HG03520 (cell line): ENCODE results near the gene SCP2.

Source experiments
- ATAC-seq: cut with Tn5 transposase; IDR thresholded peaks from one replicate; pipeline ENCODE4 v1.9.1; 2021; ENCODE audit warnings: mild to moderate bottlenecking, moderate library complexity; ENCODE audit not compliant: unreplicated experiment

Gene SCP2

DNA sequence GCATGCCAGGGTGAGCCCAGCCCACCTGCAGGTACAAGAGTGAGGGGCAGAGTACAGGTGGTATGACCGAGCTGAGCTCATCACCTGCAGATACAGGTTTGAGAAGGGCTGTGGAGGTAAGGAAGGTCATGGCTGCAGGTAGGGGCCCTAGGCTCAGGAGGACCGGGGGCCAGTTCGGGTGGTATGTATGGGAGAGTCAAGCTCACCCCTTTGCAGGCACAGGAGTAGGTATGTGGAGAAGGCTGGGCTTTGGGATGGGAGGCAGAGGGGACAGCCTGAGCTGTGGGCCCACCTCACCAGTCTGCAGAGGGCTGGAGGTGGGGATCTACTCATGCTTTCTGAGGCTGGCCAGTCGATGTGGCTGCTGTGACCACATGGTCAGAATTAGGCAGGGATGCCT, 152.2 kb downstream of the SCP2 start:
- ATAC-seq, result no peak

DNA sequence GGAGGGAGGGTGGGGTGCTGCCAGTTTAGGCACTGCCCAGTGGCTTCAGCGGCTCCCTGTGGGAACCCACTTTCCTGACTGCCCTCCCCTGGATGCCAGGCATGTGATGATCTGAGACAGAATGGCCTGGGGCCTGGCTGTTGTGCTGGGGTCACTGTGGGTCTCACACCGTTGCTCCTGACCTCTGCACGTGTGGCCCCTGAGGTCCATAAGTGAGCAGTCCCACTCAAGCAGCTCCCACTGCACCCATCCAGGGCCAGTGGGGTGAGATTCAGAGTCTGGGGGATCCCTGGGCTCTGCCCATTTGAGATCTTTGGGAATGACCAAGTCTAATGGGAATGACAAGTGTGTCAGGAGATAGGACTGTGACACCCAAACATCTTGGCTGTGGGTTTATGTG, 153.0 kb downstream of the SCP2 start:
- ATAC-seq, result no peak

DNA sequence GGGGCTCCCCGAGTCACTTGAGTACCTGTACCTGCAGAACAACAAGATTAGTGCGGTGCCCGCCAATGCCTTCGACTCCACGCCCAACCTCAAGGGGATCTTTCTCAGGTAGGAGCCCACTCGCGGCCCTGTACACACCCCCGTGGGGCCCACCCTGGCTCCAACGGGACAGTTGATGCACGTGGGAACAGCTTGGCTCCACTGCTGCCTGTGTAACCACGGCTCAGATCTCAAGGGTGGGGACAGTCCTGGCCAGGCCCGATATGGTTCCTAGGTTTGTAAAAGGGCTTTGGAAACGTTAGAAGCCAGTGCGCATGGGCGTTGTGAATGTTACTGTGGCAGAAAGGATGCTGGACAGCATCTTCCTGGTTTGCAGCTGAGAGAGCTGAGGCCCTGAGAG, 153.7 kb downstream of the SCP2 start:
- ATAC-seq, result no peak

DNA sequence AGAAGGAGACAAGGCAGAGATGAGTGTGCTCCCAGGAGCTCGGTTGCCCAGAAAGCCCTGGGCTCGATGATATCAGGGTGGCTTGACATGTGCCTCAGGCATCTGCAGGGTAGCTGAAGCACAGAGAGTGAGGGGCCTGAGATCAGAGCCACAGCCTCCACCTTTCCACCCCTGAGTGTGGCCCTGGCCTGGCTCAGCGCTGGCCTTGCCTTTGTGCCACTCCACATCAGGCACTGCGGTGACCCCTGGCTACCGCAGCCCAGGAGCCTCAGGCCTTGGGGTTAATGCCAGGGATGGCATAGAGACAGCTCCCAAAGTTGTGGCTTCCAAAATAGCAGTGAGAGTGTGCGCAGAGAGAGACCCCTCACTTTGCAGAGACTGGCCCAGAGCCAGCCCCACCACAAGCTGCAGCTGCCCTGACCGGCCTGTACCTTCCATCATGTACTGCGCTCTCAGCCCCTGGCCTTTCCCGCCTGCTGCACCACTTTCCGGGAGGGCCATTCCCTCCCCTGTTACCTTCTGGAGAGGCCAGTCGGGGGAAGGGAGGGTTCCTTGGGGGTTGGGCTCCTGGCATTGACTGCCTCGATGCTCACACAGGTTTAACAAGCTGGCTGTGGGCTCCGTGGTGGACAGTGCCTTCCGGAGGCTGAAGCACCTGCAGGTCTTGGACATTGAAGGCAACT, 154.4 kb downstream of the SCP2 start:
- no peak for ATAC-seq

DNA sequence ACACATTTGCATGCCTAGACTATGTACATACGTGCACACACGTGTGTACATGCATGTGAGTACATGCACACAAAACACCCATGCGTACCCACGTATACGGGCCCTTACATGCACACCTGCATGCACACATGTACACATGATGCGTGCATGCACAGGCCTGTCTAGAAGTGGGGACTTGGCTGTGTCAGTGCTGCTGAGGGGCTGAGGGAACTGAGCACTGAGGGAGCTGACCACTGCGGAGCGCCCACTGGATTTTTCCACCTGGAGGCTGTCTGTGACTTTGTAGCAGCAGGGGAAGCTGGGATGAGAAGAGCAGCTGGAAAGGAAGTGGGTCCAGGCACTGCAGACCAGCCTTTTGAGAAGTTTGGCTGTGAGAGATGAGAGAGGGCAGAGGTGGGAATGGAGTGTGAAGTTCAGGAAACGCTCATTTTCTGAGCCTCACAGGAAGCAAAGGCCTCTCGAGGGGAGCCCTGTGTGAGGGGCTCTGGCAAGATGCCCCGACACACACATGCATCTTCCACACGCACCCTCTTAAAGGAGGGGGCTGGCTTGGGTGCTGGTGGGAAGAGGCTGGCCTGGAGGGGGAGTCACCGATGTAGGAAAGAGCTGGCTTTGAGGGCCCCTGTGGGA, 155.9 kb downstream of the SCP2 start:
- ATAC-seq, result no peak

DNA sequence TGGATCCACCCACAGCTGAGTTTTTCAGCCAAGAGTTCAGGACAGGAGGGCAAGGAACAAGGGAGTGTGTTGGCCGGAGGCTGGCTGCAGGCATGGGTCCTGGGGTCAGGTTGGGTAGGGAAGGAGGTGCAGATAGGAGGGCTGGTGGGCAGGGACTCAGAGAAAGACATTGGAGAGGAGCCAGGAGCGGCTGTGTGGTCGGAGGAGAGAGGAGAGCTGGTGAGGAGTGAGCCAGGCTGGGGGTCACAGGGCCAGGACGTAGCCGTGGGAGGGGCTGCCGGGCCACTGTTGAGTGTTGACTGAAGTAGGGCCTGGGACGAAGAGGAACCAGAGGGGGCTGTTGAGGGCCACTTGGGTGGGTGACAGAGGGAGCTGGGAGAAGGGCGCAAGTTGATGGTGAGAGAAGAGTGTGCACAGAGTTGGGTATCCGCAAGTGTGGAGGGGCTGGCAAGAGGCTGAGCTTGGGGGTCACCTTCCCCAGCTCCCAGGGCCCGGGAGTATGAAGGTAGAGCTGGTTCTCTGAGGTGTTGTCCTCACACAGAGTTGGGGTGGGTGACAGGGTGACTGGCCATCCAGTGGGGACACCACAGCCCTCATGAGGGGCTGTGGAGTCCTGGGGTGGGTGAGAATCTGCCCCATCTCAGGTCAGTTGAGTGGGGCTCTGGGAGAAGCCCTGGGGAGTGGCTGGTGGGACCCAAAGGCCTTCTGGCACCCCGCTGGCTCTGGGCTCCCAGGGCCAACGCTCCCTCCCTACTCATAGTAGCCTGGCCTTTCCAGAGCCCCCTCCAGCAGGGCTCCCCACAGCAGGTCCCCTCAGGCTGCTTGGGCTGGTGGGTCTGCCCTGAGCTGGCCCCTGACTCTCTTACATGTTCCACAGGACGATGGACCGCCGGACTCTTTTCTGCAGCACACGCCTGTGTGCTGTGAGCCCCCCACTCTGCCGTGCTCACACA, 156.8 kb downstream of the SCP2 start:
- no peak for ATAC-seq

DNA sequence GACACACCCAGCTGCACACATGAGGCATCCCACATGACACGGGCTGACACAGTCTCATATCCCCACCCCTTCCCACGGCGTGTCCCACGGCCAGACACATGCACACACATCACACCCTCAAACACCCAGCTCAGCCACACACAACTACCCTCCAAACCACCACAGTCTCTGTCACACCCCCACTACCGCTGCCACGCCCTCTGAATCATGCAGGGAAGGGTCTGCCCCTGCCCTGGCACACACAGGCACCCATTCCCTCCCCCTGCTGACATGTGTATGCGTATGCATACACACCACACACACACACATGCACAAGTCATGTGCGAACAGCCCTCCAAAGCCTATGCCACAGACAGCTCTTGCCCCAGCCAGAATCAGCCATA, 157.5 kb downstream of the SCP2 start:
- ATAC-seq, result no peak

DNA sequence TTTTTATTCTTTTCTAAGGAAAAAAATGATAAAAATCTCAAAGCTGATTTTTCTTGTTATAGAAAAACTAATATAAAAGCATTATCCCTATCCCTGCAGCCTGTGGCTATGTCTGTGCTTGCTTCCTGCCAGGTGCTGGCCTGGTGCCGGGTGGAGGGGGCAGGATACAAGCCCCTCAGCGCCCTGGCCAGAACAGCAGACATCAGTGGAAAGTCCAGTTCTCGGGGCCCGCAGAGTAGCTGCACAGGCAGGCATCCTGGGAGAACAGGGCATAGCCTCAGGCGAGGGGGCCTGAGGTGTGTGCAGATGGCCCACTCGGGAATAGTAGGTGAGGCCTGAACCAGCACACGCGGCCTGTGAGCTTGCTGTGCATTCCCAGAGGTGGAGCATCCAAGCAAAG, 158.3 kb downstream of the SCP2 start:
- ATAC-seq, result no peak

DNA sequence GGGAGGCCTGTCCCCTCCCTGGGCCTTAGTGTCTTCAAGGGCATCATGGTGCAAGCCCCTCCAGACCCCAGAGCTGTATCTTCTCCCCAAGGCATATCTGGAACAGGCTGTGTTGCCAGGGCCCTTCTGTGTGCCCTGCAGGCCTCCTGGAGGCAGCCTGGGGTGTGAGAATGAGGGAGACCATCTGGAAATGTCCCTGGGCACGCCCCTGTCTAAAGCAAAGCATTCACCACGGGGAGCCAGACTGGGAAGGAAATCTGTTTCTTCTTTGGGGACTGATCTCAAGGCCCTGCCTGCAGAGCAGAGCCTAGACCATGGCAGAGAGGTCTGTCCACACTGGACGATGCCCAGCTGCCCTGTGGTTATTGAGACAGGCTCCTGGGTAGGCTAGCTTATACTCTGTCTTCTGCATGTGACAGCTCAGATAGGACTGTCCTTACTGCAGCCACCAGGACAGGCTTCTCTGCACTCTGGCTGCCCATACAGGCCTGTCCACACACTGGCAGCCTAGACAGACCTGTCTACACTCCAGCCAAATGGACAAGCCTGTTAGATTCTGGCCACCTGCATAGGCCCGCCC, 159.5 kb downstream of the SCP2 start:
- no peak for ATAC-seq

DNA sequence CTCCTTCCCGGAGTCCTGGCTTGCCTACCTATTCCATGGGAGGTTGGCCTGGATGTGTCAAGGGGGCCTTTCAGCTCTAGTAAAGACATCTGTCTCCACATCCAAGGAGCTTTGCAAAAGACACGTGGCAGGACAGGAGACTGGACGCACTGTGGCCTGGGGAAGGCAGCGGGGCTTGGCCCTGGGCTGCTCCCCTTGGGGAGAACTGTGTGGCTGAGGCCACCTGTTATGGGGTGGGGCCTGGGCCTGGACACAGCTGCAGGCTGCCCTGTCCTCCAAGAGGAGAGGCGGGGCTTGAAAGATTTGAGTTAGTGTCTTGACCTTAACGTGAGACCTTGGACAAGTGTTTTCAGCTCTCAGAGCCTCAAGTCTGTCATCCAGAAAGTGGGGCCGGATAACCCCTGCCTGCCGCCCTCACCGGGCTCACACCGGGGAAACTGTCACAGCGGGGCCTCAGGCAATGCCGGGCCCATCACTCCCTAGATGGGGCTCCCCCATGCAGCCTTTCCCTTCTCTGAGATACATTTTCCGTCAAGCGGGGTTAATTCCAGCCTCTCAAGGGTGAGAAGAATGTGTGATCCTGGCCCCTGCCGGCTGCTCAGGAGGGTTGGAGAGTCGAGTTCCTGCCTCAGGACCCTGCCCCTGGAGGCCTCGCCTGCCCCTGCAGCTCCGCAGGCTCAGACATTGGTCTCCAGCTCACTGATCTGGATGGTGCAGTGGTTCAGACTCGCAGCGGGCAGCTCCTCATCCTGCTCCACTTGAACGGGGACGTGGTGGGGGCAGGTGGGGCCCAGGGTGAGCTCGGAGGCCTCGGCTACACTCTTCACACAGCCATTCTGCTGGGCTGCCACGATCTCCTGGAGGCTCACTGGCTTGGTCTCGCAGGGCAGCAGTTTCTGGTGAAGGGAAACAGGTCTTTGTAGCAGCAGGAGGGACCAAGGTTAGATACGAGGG, 160.5 kb downstream of the SCP2 start:
- no peak for ATAC-seq

DNA sequence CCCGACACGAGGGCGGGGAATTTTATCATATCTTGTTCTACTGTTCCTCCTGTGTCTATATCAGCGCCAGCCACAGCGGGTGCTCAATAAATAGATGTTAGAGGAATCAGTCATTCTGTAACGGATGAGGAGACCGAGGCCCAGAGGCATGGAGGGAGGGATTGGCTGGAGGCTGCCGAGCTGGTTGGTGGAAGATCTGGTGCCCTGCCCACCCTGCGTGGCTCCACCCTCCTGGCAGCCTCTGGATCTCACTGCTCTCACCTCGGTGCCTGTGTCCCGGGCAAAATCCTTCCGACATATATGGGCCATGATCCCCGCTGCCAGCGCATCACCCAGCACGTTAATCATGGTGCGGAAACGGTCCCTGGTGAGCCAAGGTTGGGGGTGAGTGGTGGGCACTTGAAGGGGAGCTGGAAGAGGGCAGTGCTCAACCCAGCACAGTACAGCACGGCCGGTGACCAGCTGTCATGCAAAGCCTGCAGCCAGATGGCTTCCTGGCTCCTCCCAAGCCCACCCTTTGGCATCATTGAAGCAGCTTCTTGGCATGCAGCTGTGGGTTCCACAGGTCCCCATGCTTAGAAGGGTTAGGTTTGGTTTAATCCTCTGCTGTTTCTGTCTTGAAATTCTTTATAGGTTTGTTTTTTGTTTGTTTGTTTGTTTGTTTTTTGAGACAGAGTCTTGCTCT, 161.7 kb downstream of the SCP2 start:
- ATAC-seq, result no peak

DNA sequence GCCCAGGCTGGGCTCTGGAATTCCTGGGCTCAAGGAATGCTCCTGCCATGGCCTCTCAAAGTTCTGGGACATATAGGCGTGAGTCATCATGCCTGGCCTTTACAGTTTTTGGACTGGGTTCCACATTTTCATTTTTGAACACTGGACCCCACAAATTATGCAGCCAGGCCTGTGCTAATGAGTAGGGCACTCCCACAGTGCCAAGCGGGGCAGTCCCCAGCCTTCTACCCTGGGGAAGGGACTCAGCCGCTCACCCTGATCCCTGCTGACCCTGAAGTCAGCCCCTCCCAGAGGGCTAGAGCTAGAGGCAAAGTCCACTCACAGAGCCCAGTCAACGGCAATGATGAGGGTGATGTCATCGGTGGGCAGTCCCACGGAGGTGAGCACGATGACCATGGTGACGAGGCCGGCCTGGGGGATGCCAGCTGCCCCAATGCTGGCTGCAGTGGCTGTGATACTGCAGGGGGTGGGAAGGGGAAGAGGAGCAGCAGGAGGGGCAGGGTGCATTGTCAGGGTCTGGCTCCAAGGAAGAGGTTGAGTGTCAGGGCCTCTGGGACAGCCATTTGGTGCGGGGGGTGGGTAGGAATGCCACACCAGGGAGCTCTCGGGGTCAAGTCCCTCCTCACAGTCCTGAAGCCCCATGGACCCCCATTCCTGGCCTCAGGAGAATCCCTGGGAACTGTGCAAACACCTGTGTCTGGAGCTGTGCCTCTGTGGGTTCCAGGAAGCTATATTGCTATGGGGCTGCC, 162.6 kb downstream of the SCP2 start:
- ATAC-seq, result no peak

DNA sequence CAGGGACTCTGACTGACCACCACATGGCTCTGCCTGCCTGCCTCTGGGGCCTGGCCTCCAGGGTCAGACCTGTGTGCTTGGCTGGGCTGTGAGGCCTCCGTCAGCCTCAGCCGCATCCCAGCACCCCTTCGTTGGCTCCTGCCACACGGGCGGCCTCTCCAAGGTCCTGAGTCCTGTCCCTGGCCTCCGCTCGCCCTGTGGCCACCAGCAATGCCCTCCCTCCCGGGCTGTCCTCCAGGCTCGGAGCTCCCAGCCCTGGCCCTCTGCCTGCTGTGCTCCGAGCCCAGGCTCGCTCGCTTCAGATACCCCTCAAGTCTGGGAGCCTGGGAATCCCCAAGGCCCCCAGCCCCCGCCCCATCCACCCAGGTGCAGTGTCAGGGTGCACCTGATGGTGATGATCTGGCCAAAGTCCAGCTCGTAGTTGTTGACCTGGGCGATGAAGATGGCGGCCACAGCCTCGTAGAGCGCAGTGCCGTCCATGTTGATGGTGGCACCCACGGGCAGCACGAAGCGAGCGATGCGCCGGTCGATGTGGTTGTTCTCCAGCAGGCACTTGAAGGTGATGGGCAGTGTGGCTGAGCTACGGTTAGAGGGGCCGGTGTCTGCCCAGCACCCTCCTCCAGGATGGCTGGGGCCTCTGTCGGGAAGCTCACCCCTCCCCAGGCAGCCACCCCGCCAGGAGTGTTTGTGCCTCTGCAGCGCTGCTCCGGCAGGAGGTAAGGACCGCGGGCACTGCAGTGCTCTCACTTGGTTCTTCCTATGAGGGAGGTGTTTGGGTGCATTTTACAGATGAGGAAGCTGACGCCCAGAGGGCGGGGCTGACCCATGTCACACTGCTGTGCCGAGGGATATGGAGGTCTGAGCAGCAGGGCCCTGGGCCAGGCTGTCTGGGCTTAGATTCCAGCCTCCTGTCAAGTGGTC, 163.4 kb downstream of the SCP2 start:
- no peak for ATAC-seq

DNA sequence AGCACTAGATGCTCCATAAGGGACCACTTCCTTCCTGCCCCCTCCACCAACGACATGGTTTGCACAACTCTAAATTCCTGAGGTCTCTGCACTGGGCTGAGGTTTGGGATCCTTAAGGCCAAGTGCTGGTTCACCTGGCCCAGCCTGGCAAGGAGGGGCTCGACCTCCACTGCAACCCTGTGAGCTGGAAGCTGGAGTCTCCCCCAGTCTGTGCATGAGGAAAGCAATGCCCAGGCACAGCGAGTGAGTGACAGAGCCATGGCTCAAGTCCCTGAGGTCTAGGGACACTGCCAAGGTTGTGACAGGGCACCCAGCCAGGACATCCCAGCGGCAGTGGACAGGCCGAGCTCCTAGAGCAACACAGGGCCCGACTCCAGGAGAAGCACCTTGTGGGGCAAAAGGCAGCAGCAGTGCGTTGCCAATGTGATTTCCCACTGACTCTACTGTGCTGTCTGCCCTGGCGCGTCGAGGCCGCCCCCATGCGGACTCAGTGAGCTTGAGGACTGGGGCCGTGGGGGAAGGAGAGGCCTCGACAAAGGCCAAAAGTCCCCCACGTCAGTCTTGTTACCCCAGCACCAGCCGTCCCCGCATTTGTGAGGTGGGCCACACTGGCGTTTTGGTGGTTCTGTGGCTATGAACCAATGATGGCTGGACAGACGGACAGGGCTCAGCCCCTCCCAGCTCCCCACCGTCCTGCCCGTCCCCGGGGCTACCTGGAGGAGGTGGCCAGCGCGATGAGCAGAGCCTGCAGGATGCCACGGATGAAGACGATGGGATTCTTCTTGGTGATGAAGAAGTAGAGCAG, 165.0 kb downstream of the SCP2 start:
- ATAC-seq, result no peak

DNA sequence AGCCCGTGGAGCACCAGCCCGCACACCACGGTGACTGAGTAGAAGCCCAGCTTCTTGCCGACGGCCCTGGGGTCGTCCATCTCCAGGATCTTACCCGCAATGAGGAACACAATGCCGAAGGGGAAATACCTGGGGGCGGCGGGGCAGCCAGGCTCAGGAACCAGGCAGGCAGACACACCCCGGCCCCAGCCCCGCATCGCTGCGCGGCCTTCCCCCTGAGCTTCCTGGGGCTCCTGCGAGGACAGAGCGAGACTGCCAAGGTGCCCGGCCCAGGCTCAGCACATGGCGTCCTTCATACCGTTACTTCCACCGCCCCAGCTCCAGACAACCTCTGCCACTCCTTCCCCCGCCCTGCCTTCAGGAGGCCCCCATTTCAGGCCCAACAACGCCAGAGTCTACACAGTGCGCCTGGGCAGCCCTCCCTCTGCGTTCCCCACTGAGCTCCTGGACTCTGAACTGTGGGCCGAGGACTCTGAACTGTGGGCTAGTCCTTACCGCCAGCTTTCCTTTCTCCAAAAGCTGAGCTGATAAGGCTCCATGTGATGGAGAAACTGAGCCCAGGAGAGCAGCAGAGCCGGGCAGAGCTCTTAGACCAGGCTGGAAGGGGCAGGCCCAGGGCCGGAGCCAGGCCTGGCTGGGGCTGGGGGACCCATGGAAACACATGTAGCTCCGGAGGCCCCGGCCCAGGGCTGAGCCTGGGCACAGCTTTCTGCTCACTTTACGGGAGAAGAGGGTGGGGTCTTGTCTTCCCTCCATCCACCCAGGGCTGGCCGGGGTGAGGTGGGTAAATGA, 165.8 kb downstream of the SCP2 start:
- no peak for ATAC-seq

DNA sequence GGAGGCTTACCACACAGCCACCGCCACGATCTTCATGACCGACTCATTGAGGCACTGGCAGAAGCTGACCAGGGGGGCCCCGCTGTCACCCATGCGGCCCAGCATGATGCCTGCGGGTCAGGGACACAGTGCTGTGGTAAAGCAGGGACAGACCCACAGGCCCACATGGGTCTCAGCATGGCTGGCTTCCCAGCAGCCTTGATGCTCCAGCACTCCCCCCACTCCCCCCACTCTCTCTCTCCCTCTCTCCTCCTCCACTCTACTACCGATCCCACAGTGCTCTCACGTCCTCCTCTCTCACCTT, 166.3 kb downstream of the SCP2 start:
- no peak for ATAC-seq
